K562 (cell line): Measurements from ENCODE around the gene COL4A1. TPM values are rescaled to one million over a fixed set of nuclear protein-coding genes. Genes with fewer than 3 reads are reported as not detected.

Source experiments
- ATAC-seq: fragments of 200-7000 bp; cut with Tn5 transposase; 3 replicates; pipeline ENCODE4 v1.9.1; 2020; ENCODE audit warnings: moderate library complexity
- BruUV-seq: library from RNA; stranded (reverse); fragments of 400-500 nt; replicated peaks from 2 replicates; lab custom pipeline; 2021; lab: Mats Ljungman, UMichigan
- CTCF ChIA-PET: fragments of 300-600 bp; formaldehyde crosslinking; extraction: SDS; loops from one replicate; lab custom pipeline; 2021; ENCODE audit warnings: low intra/inter-chr PET ratio; lab: Yijun Ruan, JAX
- POLR2A ChIA-PET: fragments of 300-600, 350-650 bp; sonication (Branson Sonifier 250); formaldehyde crosslinking; extraction: SDS; loops from one replicate; lab custom pipeline; 2021; ENCODE audit warnings: antibody characterized with exemption, inconsistent platforms; lab: Yijun Ruan, JAX
- DNase-seq, 4 experiments: peaks; one replicate each; pipeline versions ENCODE4 v3.0.0 to v3.0.0-alpha.2; 2011 to 2018; ENCODE audit warnings: low spot score in 3 of 4, mixed read lengths in 3 of 4; ENCODE audit errors: extremely low read depth in 1 of 4
- FAIRE-seq: peaks from 2 replicates; lab custom pipeline; 2011; peaks lifted over from hg19 to GRCh38; lab: Jason Lieb, UNC
- H2AFZ ChIP-seq: 2 replicates; pipeline ENCODE4 v1.6.0; 2011; ENCODE audit warnings: low read depth, low read length, control low read depth, inconsistent platforms
- H3K27ac ChIP-seq: fragments of 200-600 bp; 3 replicates; pipeline ENCODE4 v1.8.0; 2011; ENCODE audit warnings: low read depth, mild to moderate bottlenecking, control low read depth, inconsistent platforms, low read length, moderate library complexity, mixed read lengths; ENCODE audit errors: extremely low read depth
- H3K27me3 ChIP-seq, 2 experiments: fragments of 300-600 bp in 1 of 2; 2 replicates in 1 of 2; 3 replicates in 1 of 2; pipeline versions ENCODE4 v1.6.0 to v1.8.0; 2011; ENCODE audit warnings: inconsistent platforms in 2 of 2, low read length in 2 of 2, mild to moderate bottlenecking in 1 of 2, mixed read lengths in 1 of 2, moderate library complexity in 1 of 2; ENCODE audit not compliant: control insufficient read depth in 2 of 2, insufficient read depth in 2 of 2
- H3K36me3 ChIP-seq: fragments of 300-600 bp; 3 replicates; pipeline ENCODE4 v1.8.0; 2011; ENCODE audit warnings: mild to moderate bottlenecking, low read length, inconsistent platforms; ENCODE audit not compliant: control insufficient read depth, insufficient read depth
- H3K4me1 ChIP-seq, 2 experiments: fragments of 200-600 bp in 1 of 2; replicated peaks in 1 of 2; 2 replicates in 1 of 2; 3 replicates in 1 of 2; pipeline versions ENCODE4 v1.5.1 to v1.8.0; 2011; ENCODE audit warnings: inconsistent platforms in 2 of 2, low read length in 2 of 2, mild to moderate bottlenecking in 1 of 2, mixed read lengths in 1 of 2, moderate library complexity in 1 of 2; ENCODE audit not compliant: control insufficient read depth in 2 of 2, insufficient read depth in 2 of 2
- H3K4me2 ChIP-seq: 2 replicates; pipeline ENCODE4 v1.6.1; 2011; ENCODE audit warnings: low read length, control low read depth, inconsistent platforms, mixed read lengths; ENCODE audit not compliant: insufficient read depth
- H3K4me3 ChIP-seq: fragments of 200-600 bp; sonication (generic), shearing (Covaris generic); 2 replicates; pipeline ENCODE4 v1.5.1; 2016; ENCODE audit warnings: control low read depth, inconsistent platforms
- H3K79me2 ChIP-seq: fragments of 200-600 bp; 3 replicates; pipeline ENCODE4 v1.8.0; 2011; ENCODE audit warnings: low read length, inconsistent platforms; ENCODE audit not compliant: control insufficient read depth, insufficient read depth
- H3K9ac ChIP-seq, 2 experiments: 2 replicates each; pipeline versions ENCODE4 v1.6.0 to v1.6.1; 2011; ENCODE audit warnings: low read depth in 2 of 2, low read length in 2 of 2, control low read depth in 1 of 2, inconsistent platforms in 1 of 2, mild to moderate bottlenecking in 1 of 2, mixed read lengths in 1 of 2; ENCODE audit not compliant: insufficient read depth in 1 of 2
- H3K9me1 ChIP-seq: one replicate; pipeline ENCODE4 v1.6.0; 2011; ENCODE audit warnings: inconsistent platforms, mild to moderate bottlenecking, low read length, moderate library complexity; ENCODE audit not compliant: control insufficient read depth, insufficient read depth
- H3K9me3 ChIP-seq: replicated peaks from 2 replicates; pipeline ENCODE4 v1.5.1; 2011; ENCODE audit warnings: low read depth, low read length, inconsistent platforms; ENCODE audit not compliant: control insufficient read depth, insufficient read depth
- H4K20me1 ChIP-seq: replicated peaks from 2 replicates; pipeline ENCODE4 v1.6.1; 2011; ENCODE audit warnings: low read length, inconsistent platforms, mixed read lengths; ENCODE audit not compliant: control insufficient read depth, insufficient read depth
- KAT7 ChIP-seq: sonication (generic); formaldehyde crosslinking; IDR thresholded peaks from 2 replicates; pipeline ENCODE4 v1.8.0; 2022; ENCODE audit warnings: missing genetic modification reagents, mild to moderate bottlenecking, borderline replicate concordance
- KDM5B ChIP-seq: fragments of 200-600 bp; sonication (generic); IDR thresholded peaks from 2 replicates; pipeline ENCODE4 v1.6.1; 2012; ENCODE audit warnings: low read depth, mild to moderate bottlenecking, moderate library complexity, low read length, control low read depth, inconsistent platforms; ENCODE audit not compliant: insufficient replicate concordance
- NFIC ChIP-seq: fragments of 450-650 bp; IDR thresholded peaks from 2 replicates; pipeline ENCODE4 v1.6.1; 2017; ENCODE audit warnings: mild to moderate bottlenecking, inconsistent platforms
- RBM17 ChIP-seq: fragments of 200-400 bp; formaldehyde crosslinking; IDR thresholded peaks from 2 replicates; pipeline ENCODE4 v1.6.1; 2017; ENCODE audit warnings: low read depth, mild to moderate bottlenecking, low read length, borderline replicate concordance
- WGBS: fragments of 100-300 bp; shearing (Covaris generic); methylation state at CpG from one replicate; pipeline ENCODE4 v1.1.6; 2016; ENCODE audit warnings: low coverage, mixed read lengths; ENCODE audit not compliant: insufficient coverage; ENCODE audit errors: missing lambda C conversion rate; 5-methylcytosine and 5-hydroxymethylcytosine counted together
- in situ Hi-C: fragments of 300-500 bp; cut with MboI; formaldehyde crosslinking; loops from 4 replicates; pipeline ENCODE4 v1.15.0; 2018; ENCODE audit warnings: inconsistent platforms, mixed read lengths
- intact Hi-C: fragments of 100-400 bp; cut with micrococcal nuclease; formaldehyde crosslinking; loops from 2 replicates; pipeline ENCODE4 v1.14.2; 2022
- polyA plus RNA-seq, 8 experiments: library from polyadenylated mRNA; depleted of rRNA in 4 of 8; stranded (reverse) in 5 of 8; unstranded in 3 of 8; fragments of >200 nt; fragmentation: Nextera tagmentation in 2 of 8; fragmentation: Illumina TruSeq in 1 of 8; extraction: Ambion mirVana in 2 of 8; extraction: Trizol in 1 of 8; gene quantifications; 2 replicates each; pipeline versions ENCODE4 v1.2.1 to v1.2.3, GENCODE V29; 2011 to 2014; ENCODE audit warnings: inconsistent platforms in 1 of 8, missing spikeins in 1 of 8
- total RNA-seq, 7 experiments: library from RNA; depleted of rRNA in 6 of 7; stranded (reverse); fragments of >200 nt in 6 of 7; fragmentation: Illumina TruSeq in 2 of 7; extraction: Trizol in 2 of 7; gene quantifications; 2 replicates each; pipeline versions ENCODE4 v1.2.1 to v1.2.3, GENCODE V29; 2011 to 2021; ENCODE audit warnings: low replicate concordance in 1 of 7
- TF ChIP-seq, protein P1 (sequence below), 2 experiments: fragments of 150-350 bp in 1 of 2; IDR thresholded peaks; 2 replicates each; pipeline ENCODE4 v1.6.1; 2012 to 2016; ENCODE audit warnings: low read depth in 2 of 2, low read length in 2 of 2, mild to moderate bottlenecking in 1 of 2, moderate library complexity in 1 of 2

Gene COL4A1
- total and polyA plus RNA-seq, 9 of the 15 experiments (the other 6 are each of a cell fraction or from before 2014, with no cell fraction given) = 0.35 TPM; not detected in 8

- H3K9me3 ChIP-seq = no peaks in the 10 kb centered on the region
- no peak for ATAC-seq
- no peaks in the 10 kb centered on the region for H3K4me1 ChIP-seq
- intact Hi-C loops (no loop called here), in situ Hi-C loops (no loop called here)
- H3K27me3 ChIP-seq = peaks cover 0 to 13% of the 10 kb centered on the region in 2 experiments; a peak in 2 of 5 replicates
- no peak overlapping the region for H3K4me3 ChIP-seq
- H3K9me1 ChIP-seq = no peaks in the 10 kb centered on the region
- 0% methylated on average over 8 of the region's 12 CpGs for WGBS
- FAIRE-seq = no peak
- POLR2A ChIA-PET = no interaction called here
- no peak overlapping the region for H3K27ac ChIP-seq
- no TSS peak for BruUV-seq
- no peak for TF ChIP-seq KDM5B
- no peak for TF ChIP-seq RBM17
- TF ChIP-seq NFIC = peak; percentile 62
- TF ChIP-seq, protein P1, sequence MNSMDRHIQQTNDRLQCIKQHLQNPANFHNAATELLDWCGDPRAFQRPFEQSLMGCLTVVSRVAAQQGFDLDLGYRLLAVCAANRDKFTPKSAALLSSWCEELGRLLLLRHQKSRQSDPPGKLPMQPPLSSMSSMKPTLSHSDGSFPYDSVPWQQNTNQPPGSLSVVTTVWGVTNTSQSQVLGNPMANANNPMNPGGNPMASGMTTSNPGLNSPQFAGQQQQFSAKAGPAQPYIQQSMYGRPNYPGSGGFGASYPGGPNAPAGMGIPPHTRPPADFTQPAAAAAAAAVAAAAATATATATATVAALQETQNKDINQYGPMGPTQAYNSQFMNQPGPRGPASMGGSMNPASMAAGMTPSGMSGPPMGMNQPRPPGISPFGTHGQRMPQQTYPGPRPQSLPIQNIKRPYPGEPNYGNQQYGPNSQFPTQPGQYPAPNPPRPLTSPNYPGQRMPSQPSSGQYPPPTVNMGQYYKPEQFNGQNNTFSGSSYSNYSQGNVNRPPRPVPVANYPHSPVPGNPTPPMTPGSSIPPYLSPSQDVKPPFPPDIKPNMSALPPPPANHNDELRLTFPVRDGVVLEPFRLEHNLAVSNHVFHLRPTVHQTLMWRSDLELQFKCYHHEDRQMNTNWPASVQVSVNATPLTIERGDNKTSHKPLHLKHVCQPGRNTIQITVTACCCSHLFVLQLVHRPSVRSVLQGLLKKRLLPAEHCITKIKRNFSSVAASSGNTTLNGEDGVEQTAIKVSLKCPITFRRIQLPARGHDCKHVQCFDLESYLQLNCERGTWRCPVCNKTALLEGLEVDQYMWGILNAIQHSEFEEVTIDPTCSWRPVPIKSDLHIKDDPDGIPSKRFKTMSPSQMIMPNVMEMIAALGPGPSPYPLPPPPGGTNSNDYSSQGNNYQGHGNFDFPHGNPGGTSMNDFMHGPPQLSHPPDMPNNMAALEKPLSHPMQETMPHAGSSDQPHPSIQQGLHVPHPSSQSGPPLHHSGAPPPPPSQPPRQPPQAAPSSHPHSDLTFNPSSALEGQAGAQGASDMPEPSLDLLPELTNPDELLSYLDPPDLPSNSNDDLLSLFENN (IDR thresholded peaks at IDR 0.05; ENCODE audit: low read depth in 2 of 2, low read length in 2 of 2) = no peak
- TF ChIP-seq KAT7 (CRISPR knock-in tag) = no peak
- no peak overlapping the region for H3K4me2 ChIP-seq
- no peaks in the 10 kb centered on the region for H3K36me3 ChIP-seq
- H3K79me2 ChIP-seq = no peaks in the 10 kb centered on the region
- H2AFZ ChIP-seq = no peak overlapping the region
- CTCF ChIA-PET = no interaction called here
- no peaks in the 10 kb centered on the region for H4K20me1 ChIP-seq
- no peak for DNase-seq
- H3K9ac ChIP-seq = no peak overlapping the region
Observed at GRCh38 chr13:110356362-110356761, 49.4 kb upstream of the COL4A1 start.
